RWPE2 (cell line): ENCODE data around the gene ATG7.
"Not testable (repeated sequence)": the region's sequence is repeated elsewhere in the genome, so short reads cannot be mapped to it uniquely, and the experiment has no call there.

ENCODE experiments used
- ATAC-seq: fragments of 200-7000 bp; cut with Tn5 transposase; 3 replicates; pipeline ENCODE4 v1.9.1; 2021; ENCODE audit warnings: low read depth
- DNase-seq: peaks from one replicate; pipeline ENCODE4 v3.0.0-alpha.2; 2020; ENCODE audit warnings: low spot score
- H3K27ac ChIP-seq: fragments of 450-650 bp; 2 replicates; pipeline ENCODE4 v1.5.1; 2017; ENCODE audit warnings: mild to moderate bottlenecking; ENCODE audit not compliant: poor library complexity, severe bottlenecking
- H3K27me3 ChIP-seq: fragments of 250-450 bp; sonication (Bioruptor Pico); 2 replicates; pipeline ENCODE4 v1.5.1; 2021; ENCODE audit warnings: mild to moderate bottlenecking, moderate library complexity; ENCODE audit not compliant: insufficient read depth, poor library complexity, severe bottlenecking
- H3K36me3 ChIP-seq: fragments of 250-450 bp; sonication (Bioruptor Pico); 2 replicates; pipeline ENCODE4 v1.5.1; 2020; ENCODE audit warnings: low read depth, mild to moderate bottlenecking, moderate library complexity
- H3K4me1 ChIP-seq: fragments of 250-450 bp; sonication (Bioruptor Pico); 2 replicates; pipeline ENCODE4 v1.5.1; 2021; ENCODE audit warnings: mild to moderate bottlenecking, moderate library complexity; ENCODE audit not compliant: insufficient read depth, poor library complexity, severe bottlenecking
- H3K4me3 ChIP-seq: fragments of 250-450 bp; sonication (Bioruptor Pico); 2 replicates; pipeline ENCODE4 v1.5.1; 2021; ENCODE audit warnings: mild to moderate bottlenecking, moderate library complexity; ENCODE audit not compliant: severe bottlenecking
- H3K9me3 ChIP-seq: fragments of 250-450 bp; sonication (Bioruptor Pico); 2 replicates; pipeline ENCODE4 v1.5.1; 2021; ENCODE audit warnings: mild to moderate bottlenecking, moderate library complexity; ENCODE audit not compliant: severe bottlenecking
- CTCF ChIP-seq: fragments of 450-650 bp; IDR thresholded peaks from one replicate; pipeline ENCODE4 v1.5.1; 2017; ENCODE audit warnings: mild to moderate bottlenecking, moderate library complexity; ENCODE audit not compliant: poor library complexity, severe bottlenecking

Gene ATG7

GRCh38 chr3:11437506-11437905 is 165.3 kb downstream of the ATG7 start:
- no peak for ATAC-seq
- no peak overlapping the region for H3K27ac ChIP-seq
- no peak for TF ChIP-seq CTCF
- no peak overlapping the region for H3K4me3 ChIP-seq
- DNase-seq, result no peak
- no peaks in the 10 kb centered on the region for H3K9me3 ChIP-seq
- H3K27me3 ChIP-seq, result no peaks in the 10 kb centered on the region
- no peaks in the 10 kb centered on the region for H3K4me1 ChIP-seq
- H3K36me3 ChIP-seq, result no peaks in the 10 kb centered on the region

- H3K4me3 ChIP-seq, result no peak overlapping the region
- no peak overlapping the region for H3K27ac ChIP-seq
- no peaks in the 10 kb centered on the region for H3K27me3 ChIP-seq
- H3K36me3 ChIP-seq, result no peaks in the 10 kb centered on the region
- TF ChIP-seq CTCF, result no peak
- DNase-seq (no peak), ATAC-seq (no peak)
- no peaks in the 10 kb centered on the region for H3K9me3 ChIP-seq
- H3K4me1 ChIP-seq, result no peaks in the 10 kb centered on the region
Measured at GRCh38 chr3:11438646-11439045, 166.4 kb downstream of the ATG7 start.

- H3K4me3 ChIP-seq, DNase-seq, H3K36me3 ChIP-seq, H3K9me3 ChIP-seq, H3K4me1 ChIP-seq, H3K27ac ChIP-seq, H3K27me3 ChIP-seq, ATAC-seq: not testable (repeated sequence)
Measured at GRCh38 chr3:11441346-11441745, 169.1 kb downstream of the ATG7 start.

GRCh38 chr3:11444404-11444803 is 172.2 kb downstream of the ATG7 start:
- no peak for ATAC-seq
- Histone ChIP-seq H3K4me3 (no peak overlapping the region), H3K27me3 (no peaks in the 10 kb centered on the region), H3K4me1 (no peaks in the 10 kb centered on the region), H3K36me3 (no peaks in the 10 kb centered on the region), H3K27ac (no peak overlapping the region), H3K9me3 (no peaks in the 10 kb centered on the region)
- no peak for DNase-seq
- no peak for TF ChIP-seq CTCF

GRCh38 chr3:11445193-11445592 is 173.0 kb downstream of the ATG7 start:
- not testable (repeated sequence) for DNase-seq, H3K4me1 ChIP-seq, H3K27me3 ChIP-seq, H3K9me3 ChIP-seq, H3K36me3 ChIP-seq, ATAC-seq, H3K27ac ChIP-seq, H3K4me3 ChIP-seq

GRCh38 chr3:11445883-11446282 is 173.7 kb downstream of the ATG7 start:
- Histone ChIP-seq H3K9me3 (no peaks in the 10 kb centered on the region), H3K27me3 (no peaks in the 10 kb centered on the region), H3K4me1 (no peaks in the 10 kb centered on the region), H3K27ac (no peak overlapping the region), H3K36me3 (no peaks in the 10 kb centered on the region), H3K4me3 (no peak overlapping the region)
- ATAC-seq, result no peak
- DNase-seq, result no peak
- TF ChIP-seq CTCF, result no peak
